ENCODE results near the gene MESP2. TPM values are rescaled to one million over a fixed set of nuclear protein-coding genes. Genes with fewer than 3 reads are reported as not detected.

The MESP2 gene
- total and polyA plus RNA-seq, 9 donors, result 0.19 TPM; not detected in 8

DNA sequence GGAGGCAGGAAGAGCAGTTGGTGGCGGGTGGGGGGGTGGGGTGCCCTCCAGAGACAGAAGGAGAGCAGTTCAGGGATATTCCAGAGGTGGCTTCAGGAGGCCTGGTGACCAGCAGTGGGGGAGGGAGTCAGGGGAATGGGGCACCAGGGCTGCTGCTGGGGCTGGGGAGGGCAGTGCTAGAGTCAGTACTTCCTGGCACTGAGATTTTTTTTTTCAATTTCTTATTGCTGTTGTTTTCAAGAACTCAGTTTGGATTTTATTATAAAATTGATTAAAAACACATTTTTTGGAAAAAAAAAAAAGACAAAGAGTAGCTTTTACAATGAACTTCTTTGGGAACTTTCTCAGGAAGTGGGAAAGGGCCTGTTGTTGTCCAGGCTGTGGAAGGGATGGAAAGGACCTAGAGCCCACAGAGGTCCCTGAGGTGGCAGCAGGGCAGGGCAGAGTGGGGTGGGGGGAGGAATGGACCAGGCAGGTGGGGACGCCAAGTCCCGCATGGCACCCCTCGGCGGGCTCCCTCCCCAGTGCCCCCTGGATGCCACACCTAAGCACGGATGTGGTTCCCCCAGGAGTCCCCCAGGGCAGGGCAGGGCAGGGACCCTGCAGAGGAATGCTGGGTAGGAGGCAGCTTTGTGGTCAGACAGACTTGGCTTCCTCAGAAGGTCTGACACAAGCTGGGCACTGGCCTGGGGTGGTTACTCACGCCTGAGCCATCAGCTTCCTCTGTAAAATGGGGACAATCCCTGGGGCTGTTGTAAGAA is 47.0 kb downstream of the MESP2 start:
- intact Hi-C loops (cut with DNase I), result no loop called here
- H3K4me3 ChIP-seq, result no peak overlapping the region
- DNase-seq, result no peak

DNA sequence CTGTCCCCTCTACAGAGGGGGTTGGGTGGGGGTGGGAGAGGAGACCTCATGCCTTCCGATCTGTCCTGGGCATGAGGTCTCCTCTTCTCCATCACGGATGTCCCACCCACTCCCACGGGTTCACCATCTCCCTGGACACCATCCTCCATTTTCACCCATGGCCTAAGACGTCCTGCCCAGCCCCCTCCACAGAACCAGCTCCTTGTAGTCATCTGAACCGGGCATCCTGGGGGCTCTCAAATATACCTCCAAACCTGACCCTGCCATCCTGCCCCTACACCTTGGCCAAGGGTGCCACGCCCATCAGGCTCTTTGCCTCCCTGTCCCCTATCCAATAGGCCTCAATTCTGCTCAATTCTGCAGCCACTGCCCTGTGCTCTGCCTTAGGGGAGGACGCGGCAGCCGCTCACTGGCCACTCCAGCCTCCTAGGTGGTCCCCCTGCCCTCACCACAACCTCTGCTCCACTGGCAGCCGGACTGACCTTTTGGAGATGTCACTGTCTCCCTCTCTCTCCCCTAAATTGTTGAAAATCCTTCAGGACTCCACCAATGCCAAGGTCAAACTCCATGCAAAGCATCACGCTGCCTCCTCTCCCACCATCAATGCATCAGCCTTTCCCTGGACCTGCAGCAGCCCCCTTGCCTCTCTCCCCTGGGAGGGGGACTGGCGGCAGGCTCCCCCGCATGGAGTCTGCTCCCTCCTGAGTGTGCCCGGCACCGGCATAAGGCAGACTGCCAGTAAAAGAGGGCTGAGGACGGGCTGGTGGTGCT is 47.9 kb downstream of the MESP2 start:
- no peaks in the 10 kb centered on the region for H3K36me3 ChIP-seq
- H3K27ac ChIP-seq, result no peak overlapping the region
- no peaks in the 10 kb centered on the region for H3K27me3 ChIP-seq
- H3K9me3 ChIP-seq, result no peaks in the 10 kb centered on the region
- TF ChIP-seq, protein P1, sequence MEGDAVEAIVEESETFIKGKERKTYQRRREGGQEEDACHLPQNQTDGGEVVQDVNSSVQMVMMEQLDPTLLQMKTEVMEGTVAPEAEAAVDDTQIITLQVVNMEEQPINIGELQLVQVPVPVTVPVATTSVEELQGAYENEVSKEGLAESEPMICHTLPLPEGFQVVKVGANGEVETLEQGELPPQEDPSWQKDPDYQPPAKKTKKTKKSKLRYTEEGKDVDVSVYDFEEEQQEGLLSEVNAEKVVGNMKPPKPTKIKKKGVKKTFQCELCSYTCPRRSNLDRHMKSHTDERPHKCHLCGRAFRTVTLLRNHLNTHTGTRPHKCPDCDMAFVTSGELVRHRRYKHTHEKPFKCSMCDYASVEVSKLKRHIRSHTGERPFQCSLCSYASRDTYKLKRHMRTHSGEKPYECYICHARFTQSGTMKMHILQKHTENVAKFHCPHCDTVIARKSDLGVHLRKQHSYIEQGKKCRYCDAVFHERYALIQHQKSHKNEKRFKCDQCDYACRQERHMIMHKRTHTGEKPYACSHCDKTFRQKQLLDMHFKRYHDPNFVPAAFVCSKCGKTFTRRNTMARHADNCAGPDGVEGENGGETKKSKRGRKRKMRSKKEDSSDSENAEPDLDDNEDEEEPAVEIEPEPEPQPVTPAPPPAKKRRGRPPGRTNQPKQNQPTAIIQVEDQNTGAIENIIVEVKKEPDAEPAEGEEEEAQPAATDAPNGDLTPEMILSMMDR (IDR thresholded peaks at IDR 0.05), result no peak
- TF ChIP-seq EP300 (IDR thresholded peaks at IDR 0.05) (no peak), POLR2A (IDR thresholded peaks at IDR 0.05) (no peak)
- DNase-seq, result peak in 1 of 5 donors; percentile 7
- intact Hi-C loops (cut with DNase I), result no loop called here
- WGBS, 3 donors, result 70 to 77% (median 75%) methylated on average over 16 of the region's 16 CpGs
- H3K4me1 ChIP-seq (ENCODE audit: insufficient read depth), result peaks cover 11% of the 10 kb centered on the region
- no peak overlapping the region for H3K4me3 ChIP-seq

More for the DNA sequence above, 47.0 kb downstream of the MESP2 start:
- Histone ChIP-seq H3K36me3 (no peaks in the 10 kb centered on the region), H3K27me3 (no peaks in the 10 kb centered on the region), H3K4me1 (ENCODE audit: insufficient read depth) (peaks cover 4% of the 10 kb centered on the region), H3K9me3 (no peaks in the 10 kb centered on the region), H3K27ac (no peak overlapping the region)
- 73 to 78% (median 74%) methylated on average over 7 of the region's 7 CpGs for WGBS, 3 donors
- no peak for TF ChIP-seq EP300 (IDR thresholded peaks at IDR 0.05)
- no peak for TF ChIP-seq POLR2A (IDR thresholded peaks at IDR 0.05)
- TF ChIP-seq, protein P1 (IDR thresholded peaks at IDR 0.05), result no peak

DNA sequence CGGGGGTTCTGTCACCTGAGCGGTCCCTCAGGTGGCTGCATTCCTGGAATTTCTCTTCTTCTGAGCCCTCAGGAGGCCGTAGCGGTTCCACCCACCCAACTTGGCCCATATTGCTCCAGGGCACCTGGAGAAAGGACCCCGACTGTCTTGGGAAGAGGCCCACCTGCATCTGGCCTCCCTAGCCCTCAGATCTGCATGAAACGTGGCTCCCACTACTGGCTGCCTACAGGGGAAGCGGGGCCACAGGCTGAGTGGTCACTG is 48.4 kb downstream of the MESP2 start:
- Histone ChIP-seq H3K9me3 (no peaks in the 10 kb centered on the region), H3K4me3 (no peak overlapping the region), H3K27ac (no peak overlapping the region), H3K27me3 (no peaks in the 10 kb centered on the region), H3K4me1 (ENCODE audit: insufficient read depth) (peaks cover 11% of the 10 kb centered on the region), H3K36me3 (no peaks in the 10 kb centered on the region)
- peak in 1 of 5 donors; percentile 19 for DNase-seq
- WGBS, 3 donors, result 61 to 86% (median 69%) methylated on average over 7 of the region's 7 CpGs
- intact Hi-C loops (cut with DNase I), result no loop called here
- TF ChIP-seq, protein P1 (IDR thresholded peaks at IDR 0.05), result no peak
- TF ChIP-seq EP300 (IDR thresholded peaks at IDR 0.05), result no peak
- no peak for TF ChIP-seq POLR2A (IDR thresholded peaks at IDR 0.05)

DNA sequence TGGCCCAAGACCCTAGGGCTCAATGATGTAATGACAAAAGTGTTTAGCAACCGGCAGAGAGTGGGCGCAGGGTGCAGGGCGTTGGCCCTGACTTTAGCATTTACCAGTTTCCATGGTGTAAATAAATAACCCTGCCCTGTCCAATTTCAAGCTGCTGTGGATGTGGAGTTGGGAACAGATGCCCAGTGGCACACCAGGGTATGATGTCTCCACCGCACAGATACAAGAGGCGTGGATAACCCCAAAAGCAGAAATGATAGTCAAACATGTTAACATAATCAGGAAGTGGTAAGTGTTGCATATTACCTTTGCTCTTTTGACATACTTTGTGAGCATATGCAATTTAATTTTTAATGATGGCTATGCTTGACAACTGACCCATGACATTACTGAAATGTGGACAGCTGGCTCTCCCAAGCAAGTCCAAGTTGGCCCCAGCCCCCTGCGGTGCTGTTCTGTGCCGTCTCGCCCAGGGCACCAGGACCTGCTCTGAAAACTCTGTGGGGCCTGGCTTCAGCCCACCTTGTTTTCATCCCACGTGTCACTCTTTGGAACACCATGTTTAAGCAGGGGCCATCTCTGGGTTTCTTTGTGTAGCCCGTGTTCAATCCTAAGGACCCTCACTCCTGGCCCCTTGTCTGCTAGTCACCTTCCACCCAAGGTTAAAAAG is 49.3 kb downstream of the MESP2 start:
- Histone ChIP-seq H3K4me1 (ENCODE audit: insufficient read depth) (peaks cover 11% of the 10 kb centered on the region), H3K9me3 (no peaks in the 10 kb centered on the region), H3K27ac (no peak overlapping the region), H3K4me3 (no peak overlapping the region), H3K36me3 (no peaks in the 10 kb centered on the region), H3K27me3 (no peaks in the 10 kb centered on the region)
- intact Hi-C loops (cut with DNase I), result no loop called here
- TF ChIP-seq POLR2A (IDR thresholded peaks at IDR 0.05), result no peak
- TF ChIP-seq EP300 (IDR thresholded peaks at IDR 0.05), result no peak
- DNase-seq, result peak in 1 of 5 donors; percentile 13
- 74 to 80% (median 75%) methylated on average over 10 of the region's 10 CpGs for WGBS, 3 donors

Measured in ovary (tissue), 9 donors.